Left renal cortex interstitium (tissue), 4 donors: ENCODE results near the gene SLC39A11. TPM values are rescaled to one million over a fixed set of nuclear protein-coding genes. Genes with fewer than 3 reads are reported as not detected.
A peak's percentile ranks its signal among the peaks of the same experiment; 100 is the strongest.

ENCODE experiments used
- DNase-seq, 4 donors: peaks; one replicate each; pipeline ENCODE4 v3.0.0-alpha.2; 2013; ENCODE audit warnings: low read depth in 4 of 4, low spot score in 2 of 4, missing footprints in 1 of 4
- polyA plus RNA-seq, 4 donors: library from polyadenylated mRNA; unstranded; fragments of 120-200 nt; gene quantifications; one replicate each; pipeline ENCODE4 v1.2.1, GENCODE V29; 2013; ENCODE audit not compliant: insufficient read length in 4 of 4

The SLC39A11 gene
- polyA plus RNA-seq, 4 donors = 23.6 to 28.4 (median 26.0) TPM

- DNase-seq = no peak
Measured at GRCh38 chr17:72734613-72735012, 357.9 kb downstream of the SLC39A11 start.

- DNase-seq = no peak
Measured at GRCh38 chr17:72733619-72734282, 358.7 kb downstream of the SLC39A11 start.

GRCh38 chr17:72732893-72733618 lies 359.4 kb downstream of the SLC39A11 start:
- no peak for DNase-seq

- DNase-seq = no peak
Measured at GRCh38 chr17:72730077-72730476, 362.4 kb downstream of the SLC39A11 start.

- DNase-seq = no peak
Measured at GRCh38 chr17:72726936-72727335, 365.6 kb downstream of the SLC39A11 start.

- DNase-seq = peak in 1 of 4 donors; percentile 29
Measured at GRCh38 chr17:72725433-72726068, 366.9 kb downstream of the SLC39A11 start.

GRCh38 chr17:72724267-72724666 lies 368.2 kb downstream of the SLC39A11 start:
- no peak for DNase-seq

- DNase-seq = no peak
Measured at GRCh38 chr17:72723711-72724110, 368.8 kb downstream of the SLC39A11 start.

GRCh38 chr17:72720494-72720825 lies 372.0 kb downstream of the SLC39A11 start:
- DNase-seq = no peak

- DNase-seq = no peak
Measured at GRCh38 chr17:72719578-72720493, 372.7 kb downstream of the SLC39A11 start.

- no peak for DNase-seq
Measured at GRCh38 chr17:72719206-72719577, 373.3 kb downstream of the SLC39A11 start.

- no peak for DNase-seq
Measured at GRCh38 chr17:72717676-72718075, 374.8 kb downstream of the SLC39A11 start.

GRCh38 chr17:72717276-72717675 lies 375.2 kb downstream of the SLC39A11 start:
- DNase-seq = no peak

- DNase-seq = peak in 1 of 4 donors; percentile 19
Measured at GRCh38 chr17:72715906-72716572, 376.4 kb downstream of the SLC39A11 start.

- no peak for DNase-seq
Measured at GRCh38 chr17:72714357-72714966, 378.0 kb downstream of the SLC39A11 start.

GRCh38 chr17:72713701-72714100 lies 378.8 kb downstream of the SLC39A11 start:
- DNase-seq = no peak

- DNase-seq = no peak
Measured at GRCh38 chr17:72711521-72712310, 380.8 kb downstream of the SLC39A11 start.

- no peak for DNase-seq
Measured at GRCh38 chr17:72710834-72711233, 381.7 kb downstream of the SLC39A11 start.

- no peak for DNase-seq
Measured at GRCh38 chr17:72710202-72710601, 382.3 kb downstream of the SLC39A11 start.
